OCI-LY1 (cell line): ENCODE measurements around the gene EML6.

Source experiments
- H2AFZ ChIP-seq: fragments of 200-600 bp; sonication (generic), shearing (Covaris generic); 2 replicates; pipeline ENCODE4 v1.6.0; 2014; ENCODE audit warnings: antibody characterized with exemption, mild to moderate bottlenecking, low read length
- H3F3A ChIP-seq: fragments of 200-600 bp; sonication (generic), shearing (Covaris generic); 2 replicates; pipeline ENCODE4 v1.6.0; 2014; ENCODE audit warnings: mild to moderate bottlenecking, antibody characterized with exemption, low read length, moderate library complexity; ENCODE audit not compliant: insufficient read depth
- H3K27ac ChIP-seq: fragments of 200-600 bp; sonication (generic); 2 replicates; pipeline ENCODE4 v1.5.1; 2014; ENCODE audit warnings: low read length, mixed run types, mild to moderate bottlenecking, low read depth; ENCODE audit not compliant: poor library complexity, severe bottlenecking
- H3K27me3 ChIP-seq: fragments of 200-600 bp; sonication (generic); 2 replicates; pipeline ENCODE4 v1.6.0; 2014; ENCODE audit warnings: antibody characterized with exemption, mild to moderate bottlenecking, low read length, moderate library complexity; ENCODE audit not compliant: insufficient read depth
- H3K36me3 ChIP-seq: fragments of 200-600 bp; sonication (generic); 2 replicates; pipeline ENCODE4 v1.6.1; 2014; ENCODE audit warnings: mild to moderate bottlenecking, antibody characterized with exemption, low read length, moderate library complexity, mixed read lengths; ENCODE audit not compliant: insufficient read depth
- H3K4me1 ChIP-seq: fragments of 200-600 bp; sonication (generic); 2 replicates; pipeline ENCODE4 v1.5.1; 2014; ENCODE audit warnings: mild to moderate bottlenecking, low read length, moderate library complexity; ENCODE audit not compliant: insufficient read depth, severe bottlenecking
- H3K4me2 ChIP-seq: fragments of 200-600 bp; sonication (generic), shearing (Covaris generic); 2 replicates; pipeline ENCODE4 v1.6.1; 2014; ENCODE audit warnings: low read length
- H3K4me3 ChIP-seq: fragments of 200-600 bp; sonication (generic); 2 replicates; pipeline ENCODE4 v1.5.1; 2014; ENCODE audit warnings: low read length, low read depth, mild to moderate bottlenecking, mixed read lengths; ENCODE audit not compliant: poor library complexity, severe bottlenecking
- H3K79me2 ChIP-seq: fragments of 200-600 bp; shearing (Covaris generic); 2 replicates; pipeline ENCODE4 v1.6.1; 2016; ENCODE audit warnings: mixed run types, low read length, mixed read lengths; ENCODE audit not compliant: insufficient read depth
- H3K9ac ChIP-seq: fragments of 200-600 bp; sonication (generic), shearing (Covaris generic); 2 replicates; pipeline ENCODE4 v1.6.1; 2014; ENCODE audit warnings: mild to moderate bottlenecking, low read length, mixed read lengths
- H3K9me2 ChIP-seq: fragments of 200-600 bp; sonication (generic), shearing (Covaris generic); 2 replicates; pipeline ENCODE4 v1.6.1; 2014; ENCODE audit warnings: low read depth, mild to moderate bottlenecking, low read length, mixed read lengths
- H3K9me3 ChIP-seq: fragments of 200-600 bp; shearing (Covaris generic); 2 replicates; pipeline ENCODE4 v1.6.1; 2014; ENCODE audit warnings: low read length, mixed read lengths
- H4K20me1 ChIP-seq: fragments of 200-600 bp; sonication (generic), shearing (Covaris generic); 2 replicates; pipeline ENCODE4 v1.6.0; 2016; ENCODE audit warnings: mild to moderate bottlenecking, low read length; ENCODE audit not compliant: insufficient read depth
- EZH2 ChIP-seq: fragments of 200-600 bp; sonication (generic), shearing (Covaris generic); IDR thresholded peaks from 2 replicates; pipeline ENCODE4 v1.8.0; 2017; ENCODE audit warnings: borderline replicate concordance, mixed run types, mild to moderate bottlenecking, antibody characterized with exemption, low read length, moderate library complexity, mixed read lengths
- TF ChIP-seq, protein P1 (sequence below): fragments of 200-600 bp; sonication (generic), shearing (Covaris generic); IDR thresholded peaks from 2 replicates; pipeline ENCODE4 v1.5.1; 2017; ENCODE audit warnings: mild to moderate bottlenecking, antibody characterized with exemption, low read length, moderate library complexity, mixed read lengths

The EML6 gene

DNA sequence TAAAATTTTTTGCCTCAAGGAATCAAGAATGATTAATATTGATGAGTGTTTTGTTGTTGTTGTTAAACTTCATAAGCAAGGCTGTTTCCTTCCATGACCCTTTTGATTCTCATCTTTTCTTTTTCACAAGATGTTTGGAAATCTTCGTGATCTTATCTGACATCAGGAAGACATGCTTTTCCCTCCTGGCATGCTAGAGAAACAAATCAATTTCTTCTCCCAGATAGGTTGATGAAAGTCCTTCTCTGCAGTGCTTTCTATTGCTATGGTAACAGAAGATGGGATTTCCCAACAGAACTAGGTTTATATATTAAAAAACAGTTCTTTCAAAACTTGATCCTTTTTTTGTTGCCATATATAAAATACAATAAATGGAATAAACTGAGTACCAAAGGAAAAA is 85.2 kb downstream of the EML6 start:
- no peak overlapping the region for H3K9ac ChIP-seq
- H3K36me3 ChIP-seq = peaks cover 93% of the 10 kb centered on the region
- peaks cover 92% of the 10 kb centered on the region for H3K79me2 ChIP-seq
- no peaks in the 10 kb centered on the region; the same call in 1 of the 2 replicates for H3F3A ChIP-seq
- no peak overlapping the region for H3K4me3 ChIP-seq
- no peaks in the 10 kb centered on the region for H3K9me2 ChIP-seq
- H4K20me1 ChIP-seq = no peaks in the 10 kb centered on the region
- H3K9me3 ChIP-seq = peaks cover 6% of the 10 kb centered on the region; the same call in 1 of the 2 replicates
- no peaks in the 10 kb centered on the region for H3K4me1 ChIP-seq
- H3K27ac ChIP-seq = no peak overlapping the region
- H2AFZ ChIP-seq = no peak overlapping the region
- no peaks in the 10 kb centered on the region for H3K27me3 ChIP-seq
- no peak overlapping the region for H3K4me2 ChIP-seq
- TF ChIP-seq, protein P1, sequence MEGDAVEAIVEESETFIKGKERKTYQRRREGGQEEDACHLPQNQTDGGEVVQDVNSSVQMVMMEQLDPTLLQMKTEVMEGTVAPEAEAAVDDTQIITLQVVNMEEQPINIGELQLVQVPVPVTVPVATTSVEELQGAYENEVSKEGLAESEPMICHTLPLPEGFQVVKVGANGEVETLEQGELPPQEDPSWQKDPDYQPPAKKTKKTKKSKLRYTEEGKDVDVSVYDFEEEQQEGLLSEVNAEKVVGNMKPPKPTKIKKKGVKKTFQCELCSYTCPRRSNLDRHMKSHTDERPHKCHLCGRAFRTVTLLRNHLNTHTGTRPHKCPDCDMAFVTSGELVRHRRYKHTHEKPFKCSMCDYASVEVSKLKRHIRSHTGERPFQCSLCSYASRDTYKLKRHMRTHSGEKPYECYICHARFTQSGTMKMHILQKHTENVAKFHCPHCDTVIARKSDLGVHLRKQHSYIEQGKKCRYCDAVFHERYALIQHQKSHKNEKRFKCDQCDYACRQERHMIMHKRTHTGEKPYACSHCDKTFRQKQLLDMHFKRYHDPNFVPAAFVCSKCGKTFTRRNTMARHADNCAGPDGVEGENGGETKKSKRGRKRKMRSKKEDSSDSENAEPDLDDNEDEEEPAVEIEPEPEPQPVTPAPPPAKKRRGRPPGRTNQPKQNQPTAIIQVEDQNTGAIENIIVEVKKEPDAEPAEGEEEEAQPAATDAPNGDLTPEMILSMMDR = no peak
- TF ChIP-seq EZH2 = no peak

DNA sequence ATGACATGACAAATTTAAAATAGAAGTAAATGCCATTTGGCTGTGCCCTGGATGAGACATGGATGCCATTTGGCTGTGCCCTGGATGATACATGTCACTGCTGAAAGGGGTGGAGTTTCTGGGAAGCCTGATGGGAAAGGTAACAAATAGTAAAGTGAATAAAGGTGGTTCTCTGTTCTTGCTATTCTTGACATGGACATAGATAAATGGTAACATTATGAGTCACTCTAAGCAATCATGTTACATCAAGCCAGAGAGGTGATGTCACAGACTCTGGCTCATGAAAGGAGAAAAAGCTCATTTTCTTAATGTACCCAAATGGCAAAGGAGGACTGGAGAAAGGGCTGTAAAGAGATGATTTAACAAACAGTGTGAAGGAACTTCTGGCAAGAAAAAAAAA is 86.4 kb downstream of the EML6 start:
- H3K9me3 ChIP-seq = 0 out of 2 replicates have a peak, but pooled peaks cover under 1% of the 10 kb centered on the region
- H3K27me3 ChIP-seq = no peaks in the 10 kb centered on the region
- no peak overlapping the region for H3K9ac ChIP-seq
- H3K4me3 ChIP-seq = no peak overlapping the region
- no peaks in the 10 kb centered on the region for H3K4me1 ChIP-seq
- H4K20me1 ChIP-seq = no peaks in the 10 kb centered on the region
- no peaks in the 10 kb centered on the region for H3K9me2 ChIP-seq
- no peak overlapping the region for H3K4me2 ChIP-seq
- H3F3A ChIP-seq = no peaks in the 10 kb centered on the region; the same call in 1 of the 2 replicates
- peaks cover 82% of the 10 kb centered on the region for H3K79me2 ChIP-seq
- no peak overlapping the region for H2AFZ ChIP-seq
- H3K27ac ChIP-seq = no peak overlapping the region
- TF ChIP-seq EZH2 = no peak
- TF ChIP-seq, protein P1 = no peak
- peaks cover 93% of the 10 kb centered on the region for H3K36me3 ChIP-seq

DNA sequence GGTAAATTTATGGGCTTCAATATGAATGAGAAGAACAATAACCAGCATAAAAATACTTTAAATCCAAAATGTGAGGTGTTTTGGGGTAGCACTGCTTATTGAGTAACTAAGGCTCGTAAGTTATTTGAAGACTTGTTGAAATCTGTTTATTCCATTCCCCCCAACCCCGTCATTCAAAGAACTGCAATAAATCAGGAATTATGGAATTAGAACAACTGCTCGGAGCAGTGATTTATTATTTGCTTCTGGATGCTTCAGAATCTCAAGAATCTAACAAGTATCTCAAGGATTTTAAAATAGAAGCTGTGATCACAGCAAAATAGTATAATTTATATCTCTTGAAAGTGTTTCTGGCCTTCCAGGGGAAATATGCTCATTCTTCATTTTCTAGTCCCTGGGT is 86.8 kb downstream of the EML6 start:
- no peak overlapping the region for H2AFZ ChIP-seq
- H3F3A ChIP-seq = no peaks in the 10 kb centered on the region; the same call in 1 of the 2 replicates

More for the DNA sequence above, 86.8 kb downstream of the EML6 start:
- H3K4me1 ChIP-seq = no peaks in the 10 kb centered on the region
- TF ChIP-seq EZH2 = no peak
- TF ChIP-seq, protein P1 = no peak
- H3K27me3 ChIP-seq = no peaks in the 10 kb centered on the region
- peaks cover 93% of the 10 kb centered on the region for H3K36me3 ChIP-seq
- H3K4me2 ChIP-seq = no peak overlapping the region
- no peak overlapping the region for H3K27ac ChIP-seq
- no peak overlapping the region for H3K9ac ChIP-seq
- H3K9me2 ChIP-seq = no peaks in the 10 kb centered on the region
- H3K9me3 ChIP-seq = no peaks in the 10 kb centered on the region
- no peak overlapping the region for H3K4me3 ChIP-seq
- H4K20me1 ChIP-seq = no peaks in the 10 kb centered on the region
- H3K79me2 ChIP-seq = peaks cover 80% of the 10 kb centered on the region
